HG03565 (cell line): Measurements from ENCODE around the gene LCE3A.
"Not testable (repeated sequence)": the region's sequence is repeated elsewhere in the genome, so short reads cannot be mapped to it uniquely, and the experiment has no call there.

ENCODE experiments used
- ATAC-seq: cut with Tn5 transposase; IDR thresholded peaks from one replicate; pipeline ENCODE4 v1.9.1; 2021; ENCODE audit warnings: mild to moderate bottlenecking, moderate library complexity; ENCODE audit not compliant: unreplicated experiment

The LCE3A gene, protein sequence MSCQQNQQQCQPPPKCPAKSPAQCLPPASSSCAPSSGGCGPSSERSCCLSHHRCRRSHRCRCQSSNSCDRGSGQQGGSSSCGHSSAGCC

DNA sequence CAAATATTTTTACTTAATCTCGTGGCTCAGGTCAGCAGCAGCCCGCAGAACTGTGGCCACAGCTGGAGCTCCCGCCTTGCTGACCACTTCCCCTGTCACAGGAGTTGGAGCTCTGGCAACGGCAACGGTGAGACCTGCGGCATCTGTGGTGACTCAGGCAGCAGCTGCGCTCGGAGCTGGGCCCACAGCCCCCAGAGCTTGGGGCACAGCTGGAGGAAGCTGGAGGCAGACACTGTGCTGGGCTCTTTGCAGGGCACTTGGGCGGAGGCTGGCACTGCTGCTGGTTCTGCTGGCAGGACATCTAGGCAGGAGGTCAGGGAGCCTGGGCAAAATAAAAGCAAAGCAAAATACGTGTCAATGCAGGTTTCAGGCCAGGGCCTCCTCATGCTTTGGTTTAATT lies at the start of gene LCE3A:
Gene LCE3A, minus strand, starts transcription at position 301 of the 400 bp plus-strand sequence. Its CDS starts 0 bp downstream, at position 301.
- no peak for ATAC-seq

GRCh38 chr1:152667648-152668047 lies 44.7 kb upstream of the LCE3A start:
- ATAC-seq: no peak

GRCh38 chr1:152666171-152666570 lies 43.3 kb upstream of the LCE3A start:
- ATAC-seq: not testable (repeated sequence)

GRCh38 chr1:152663098-152663497 lies 40.2 kb upstream of the LCE3A start, which contains the start of gene LCE2D:
LCE2D (plus strand) TSS chr1:152663380; CDS start chr1:152664106, 726 bp downstream.
- ATAC-seq: no peak

DNA sequence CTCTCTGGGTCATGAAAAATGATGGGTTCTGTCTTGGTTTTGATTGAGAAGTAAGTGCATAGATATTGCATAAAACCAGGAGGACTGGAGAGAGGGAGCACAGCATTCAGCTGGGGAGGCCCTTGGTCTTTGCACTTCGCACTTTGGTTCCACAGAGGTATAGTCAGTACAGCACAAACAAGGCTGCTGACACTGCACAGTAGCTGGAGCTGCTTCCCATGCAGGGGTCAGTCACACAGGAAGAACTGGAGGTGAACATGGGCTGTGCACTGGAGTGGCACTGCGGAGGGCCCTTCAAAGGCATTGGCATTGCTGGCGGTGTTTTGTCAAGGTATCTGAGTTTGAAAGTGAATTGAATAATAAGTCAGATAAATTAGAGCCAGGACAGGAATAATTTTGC lies 35.7 kb upstream of the LCE3A start:
- no peak for ATAC-seq

GRCh38 chr1:152657677-152658076 lies 34.8 kb upstream of the LCE3A start:
- no peak for ATAC-seq

DNA sequence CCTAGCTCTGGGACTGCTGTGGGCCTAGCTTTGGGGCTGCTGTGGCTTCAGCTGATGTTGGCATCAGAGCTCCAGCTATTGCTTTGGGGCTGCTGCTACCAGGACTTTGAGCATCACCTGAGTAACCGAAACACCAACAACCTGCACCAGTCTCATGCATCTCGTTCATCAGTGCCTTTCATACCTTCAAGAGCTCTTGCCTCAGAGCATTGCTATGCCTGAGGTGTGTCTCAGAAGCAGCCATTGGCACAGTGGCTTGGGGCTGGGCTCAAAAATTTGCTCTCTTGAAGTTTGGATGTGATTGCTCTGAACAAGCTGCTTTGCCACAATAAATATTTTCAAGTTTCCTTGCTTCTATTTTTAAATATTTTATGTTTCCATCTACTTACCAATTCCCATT lies 33.6 kb upstream of the LCE3A start:
- ATAC-seq: no peak

DNA sequence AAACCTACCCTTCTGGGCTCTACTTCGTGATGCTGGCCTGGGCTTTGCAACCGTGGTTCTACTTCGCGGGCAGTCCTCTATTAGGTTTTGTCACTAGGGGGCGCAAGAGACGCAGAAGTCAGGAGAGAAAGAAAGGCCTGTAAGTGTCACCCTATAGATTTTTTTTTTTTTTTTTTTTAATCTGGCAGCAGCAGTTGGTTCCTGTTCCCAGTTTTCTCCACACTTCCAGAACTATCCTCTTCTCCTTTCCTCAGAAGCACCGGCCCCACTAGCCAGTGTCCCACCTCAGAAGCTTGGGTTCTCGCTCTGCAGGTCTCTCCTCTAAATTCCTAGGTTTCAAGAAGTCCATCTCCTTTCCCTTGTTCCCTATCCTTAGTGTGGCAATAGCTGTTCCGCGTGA lies 31.2 kb upstream of the LCE3A start:
- ATAC-seq: no peak

DNA sequence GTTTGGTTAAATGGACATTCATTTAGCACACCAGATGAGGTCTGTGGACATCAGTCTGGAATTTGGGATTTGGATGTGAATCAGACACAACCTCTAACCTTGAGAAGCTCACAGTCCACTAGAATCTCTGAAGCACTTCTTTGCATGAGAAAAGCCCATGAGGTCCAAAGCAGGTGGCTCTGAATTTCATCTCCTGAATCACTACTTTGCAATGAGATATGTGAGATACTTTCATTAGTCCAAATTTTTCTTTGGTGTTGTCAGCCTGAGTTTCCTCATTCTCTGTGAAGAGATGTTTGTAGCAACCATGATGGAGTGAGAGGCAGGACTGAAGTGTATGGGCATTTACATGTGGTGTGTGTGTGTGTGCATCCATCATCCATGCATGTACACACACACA lies 23.8 kb upstream of the LCE3A start:
- no peak for ATAC-seq

GRCh38 chr1:152645146-152645545 lies 22.2 kb upstream of the LCE3A start:
- no peak for ATAC-seq

GRCh38 chr1:152643945-152644344 lies 21.0 kb upstream of the LCE3A start:
- ATAC-seq: no peak

DNA sequence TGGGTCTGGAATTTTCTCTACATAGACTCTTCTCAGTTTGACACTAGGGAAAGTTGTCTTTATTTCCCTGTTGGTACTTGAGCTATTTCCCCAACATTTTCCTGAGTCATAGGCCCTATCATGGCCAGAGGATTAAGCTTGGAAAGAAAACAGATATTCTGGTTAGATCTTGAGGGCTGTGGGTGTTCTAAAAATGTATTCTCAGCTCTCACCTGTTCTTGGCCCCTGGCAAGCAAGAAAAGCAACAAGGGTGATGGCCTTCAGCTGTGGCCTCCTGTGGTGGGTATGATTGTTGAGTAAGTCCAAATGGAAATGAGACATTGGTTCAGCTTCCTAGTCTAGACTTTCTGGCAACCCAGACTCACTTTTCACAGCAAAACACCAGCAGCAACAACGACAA lies 17.4 kb upstream of the LCE3A start:
- ATAC-seq: no peak

- no peak for ATAC-seq
Observed at GRCh38 chr1:152630596-152630995, 7.7 kb upstream of the LCE3A start.

GRCh38 chr1:152626744-152627143 lies 3.8 kb upstream of the LCE3A start:
- ATAC-seq: no peak

GRCh38 chr1:152623203-152623844 lies 421 bp upstream of the LCE3A start:
- no peak for ATAC-seq

GRCh38 chr1:152621993-152622392 lies 910 bp downstream of the LCE3A start:
- ATAC-seq: no peak

GRCh38 chr1:152613511-152613910 lies 9.4 kb downstream of the LCE3A start, which contains the start of gene LCE3B:
LCE3B (plus strand) TSS chr1:152613811; CDS start chr1:152613811, 0 bp downstream.
- ATAC-seq: no peak

DNA sequence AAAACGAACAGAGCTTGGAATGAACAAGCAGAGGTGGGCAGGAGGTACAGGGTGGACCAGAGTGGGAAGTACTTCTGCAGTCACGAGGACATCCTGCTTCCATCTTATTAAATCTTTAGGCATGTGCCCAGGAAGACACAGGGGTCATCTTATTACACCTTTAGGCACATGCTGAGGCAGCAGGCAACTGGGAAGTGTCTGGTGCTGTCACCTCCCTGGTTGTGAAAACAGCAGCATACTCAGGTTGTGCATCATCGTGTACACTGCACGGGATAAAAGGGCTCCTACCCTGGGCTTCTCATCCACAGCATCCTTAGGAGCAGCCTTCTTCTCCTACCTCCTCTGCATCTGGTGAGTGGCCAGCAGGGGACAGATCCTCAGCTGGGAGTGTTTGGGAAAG lies 23.0 kb downstream of the LCE3A start, which contains the start of gene LCE3C:
Gene LCE3C, plus strand, starts transcription at position 301 of the 400 bp plus-strand sequence. CDS start 498 bp downstream, outside the sequence.
- ATAC-seq: no peak

- ATAC-seq: no peak
Observed at GRCh38 chr1:152596986-152597385, 25.9 kb downstream of the LCE3A start.

DNA sequence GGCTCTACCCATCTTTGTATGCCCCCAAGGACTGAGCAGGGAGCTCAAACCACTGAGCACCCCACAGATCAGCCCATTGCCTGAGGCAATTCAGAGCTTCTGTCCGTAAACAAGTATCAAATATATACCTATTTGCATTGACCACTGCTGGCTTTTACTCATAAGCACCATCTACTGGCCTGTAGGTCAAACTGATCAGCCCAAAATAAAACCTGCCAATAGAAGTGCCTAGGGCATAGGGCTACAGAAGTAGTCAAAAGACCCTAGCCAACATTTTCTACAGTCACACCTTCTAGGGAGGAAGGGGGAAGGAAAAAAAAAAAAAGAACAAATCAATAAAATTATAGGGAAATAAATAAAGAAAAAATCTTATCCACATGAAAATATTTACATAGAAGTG lies 37.3 kb downstream of the LCE3A start:
- no peak for ATAC-seq

DNA sequence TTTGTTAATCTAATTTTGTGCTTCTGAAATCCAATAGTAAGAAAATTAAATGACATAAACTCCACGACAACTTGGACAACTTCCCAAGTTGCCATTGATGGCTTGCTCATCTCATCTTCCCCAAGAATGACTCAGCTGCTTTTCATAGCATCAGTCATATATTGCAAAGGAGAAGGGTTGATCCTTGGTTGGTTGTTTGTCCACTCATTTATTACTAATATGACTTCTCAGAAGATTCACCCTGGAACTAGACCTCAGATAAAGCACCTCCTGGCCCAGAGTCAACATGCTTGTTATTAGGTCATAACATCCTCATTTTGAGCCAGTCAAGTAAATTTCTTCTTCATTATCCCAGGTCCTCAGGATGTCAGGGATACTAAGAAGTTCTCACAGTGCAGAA lies 40.3 kb downstream of the LCE3A start:
- ATAC-seq: no peak

DNA sequence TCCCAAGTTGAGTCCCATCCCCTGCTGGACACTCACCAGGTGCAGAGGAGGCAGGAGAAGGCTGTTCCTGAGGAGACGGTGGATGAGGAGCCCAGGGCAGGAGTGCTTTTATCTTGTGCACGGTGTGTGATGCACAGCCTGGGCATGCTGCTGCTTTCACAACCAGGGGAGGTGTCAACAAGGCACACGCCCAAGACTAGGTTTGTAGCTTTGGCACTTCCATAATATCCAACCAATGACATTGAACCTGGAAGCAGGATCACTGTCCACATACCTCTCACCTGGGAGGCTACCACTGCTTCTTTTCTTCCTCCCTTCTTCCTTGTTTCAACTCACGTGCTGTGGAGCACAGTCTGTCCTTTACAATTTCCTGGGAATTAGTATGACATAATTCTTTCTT lies 42.5 kb downstream of the LCE3A start, which contains the start of gene LCE3D:
Gene LCE3D, minus strand, starts transcription at position 84 of the 400 bp plus-strand sequence. CDS start 580 bp downstream, outside the sequence.
- no peak for ATAC-seq
